Stimulated activated naive B cell treated with anti-CD40 and anti-IgM and Interleukin-4, amounts not matched to agents 10 μg/mL and 1 μg/mL and 100 μg/mL, for 72 hours (primary cell): Measurements from ENCODE around the gene RAI1.

Experiments
- ATAC-seq, 2 donors: fragments of 150-1000 bp; cut with Tn5 transposase; replicated peaks; 2 replicates each; pipeline ENCODE4 v1.10.0; 2021; ENCODE audit warnings: moderate library complexity in 1 of 2
- DNase-seq: peaks from one replicate; pipeline ENCODE4 v3.0.0; 2021
- H3K27ac Mint-ChIP-seq: one replicate; pipeline ENCODE4 v1.8.0; 2022; ENCODE audit warnings: mild to moderate bottlenecking, mixed read lengths
- H3K27me3 Mint-ChIP-seq, 2 donors: one replicate each; pipeline ENCODE4 v1.8.0; 2022; ENCODE audit warnings: mixed read lengths in 2 of 2
- H3K36me3 Mint-ChIP-seq, 2 donors: one replicate each; pipeline ENCODE4 v1.8.0; 2022; ENCODE audit warnings: mixed read lengths in 2 of 2, mild to moderate bottlenecking in 1 of 2
- H3K4me1 Mint-ChIP-seq, 2 donors: one replicate each; pipeline ENCODE4 v1.8.0; 2022; ENCODE audit warnings: mixed read lengths in 2 of 2, mild to moderate bottlenecking in 1 of 2
- H3K4me3 Mint-ChIP-seq, 2 donors: one replicate each; pipeline ENCODE4 v1.8.0; 2022; ENCODE audit warnings: mild to moderate bottlenecking in 2 of 2, mixed read lengths in 2 of 2, moderate library complexity in 1 of 2
- H3K9me3 Mint-ChIP-seq, 2 donors: one replicate each; pipeline ENCODE4 v1.8.0; 2022; ENCODE audit warnings: mixed read lengths in 2 of 2, mild to moderate bottlenecking in 1 of 2

The RAI1 gene

GRCh38 chr17:17648762-17649161 is 32.5 kb upstream of the RAI1 start:
- Mint-ChIP-seq H3K9me3 (peaks cover 3% of the 10 kb centered on the region in 2 donors), H3K36me3 (no peaks in the 10 kb centered on the region), H3K27ac (no peak overlapping the region), H3K4me3 (no peak overlapping the region), H3K27me3 (peaks cover 4 to 27% of the 10 kb centered on the region in 2 donors), H3K4me1 (no peaks in the 10 kb centered on the region)
- ATAC-seq (no peak), DNase-seq (no peak)

- H3K4me3 Mint-ChIP-seq, result no peak overlapping the region
- no peaks in the 10 kb centered on the region for H3K4me1 Mint-ChIP-seq
- DNase-seq (no peak), ATAC-seq (no peak)
- peaks cover 0 to 3% of the 10 kb centered on the region in 2 donors for H3K9me3 Mint-ChIP-seq
- H3K27me3 Mint-ChIP-seq, result peaks cover 2 to 19% of the 10 kb centered on the region in 2 donors
- no peak overlapping the region for H3K27ac Mint-ChIP-seq
- H3K36me3 Mint-ChIP-seq, result no peaks in the 10 kb centered on the region
These were observed 30.3 kb upstream of the RAI1 start for GRCh38 chr17:17650959-17651358.

DNA sequence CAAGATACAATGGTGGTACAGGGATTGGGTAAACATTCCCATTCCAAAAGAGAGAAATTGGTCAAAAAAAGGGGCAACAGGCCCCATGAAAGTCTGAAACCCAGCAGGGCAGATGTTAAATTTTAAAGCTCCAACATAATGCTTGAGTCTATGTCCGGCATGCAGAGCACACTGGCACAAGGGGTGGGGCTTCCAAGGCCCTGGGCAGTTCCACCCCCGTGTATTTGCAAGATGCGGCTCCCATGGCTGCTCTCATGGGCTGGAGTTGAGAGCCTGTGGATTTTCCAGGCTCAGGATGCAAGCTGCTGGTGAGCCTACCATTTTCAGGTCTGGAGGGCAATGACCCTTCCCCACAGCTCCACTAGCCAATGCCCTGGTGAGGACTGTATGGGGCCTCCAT is 27.9 kb upstream of the RAI1 start:
- Mint-ChIP-seq H3K9me3 (peaks cover 5 to 8% of the 10 kb centered on the region in 2 donors), H3K36me3 (peaks cover 4 to 6% of the 10 kb centered on the region in 2 donors), H3K4me1 (no peaks in the 10 kb centered on the region), H3K27me3 (peaks cover 0 to 8% of the 10 kb centered on the region in 2 donors), H3K4me3 (no peak overlapping the region), H3K27ac (no peak overlapping the region)
- ATAC-seq, result no peak
- DNase-seq, result no peak

DNA sequence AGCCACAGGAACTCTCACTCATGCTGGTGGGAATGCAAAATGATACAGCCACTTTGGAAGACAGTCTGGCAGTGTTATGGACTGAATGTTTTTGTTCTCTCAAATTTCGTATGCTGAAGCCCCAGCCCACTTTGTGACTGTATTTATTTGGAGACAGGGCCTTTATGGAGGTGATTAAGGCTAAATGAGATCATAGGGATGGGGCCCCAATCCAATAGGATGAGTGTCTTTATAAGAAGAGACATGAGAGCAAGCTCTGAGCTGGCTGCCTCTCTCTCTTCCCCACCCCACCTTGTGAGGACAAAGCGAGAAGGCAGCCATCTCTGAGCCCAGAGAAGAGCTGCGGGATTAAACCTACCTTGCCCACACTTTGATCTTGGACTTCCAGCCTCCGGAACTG is 21.9 kb upstream of the RAI1 start:
- Mint-ChIP-seq H3K36me3 (peaks cover 4 to 11% of the 10 kb centered on the region in 2 donors), H3K9me3 (peaks cover 11 to 15% of the 10 kb centered on the region in 2 donors), H3K27ac (no peak overlapping the region), H3K4me1 (peaks cover 13 to 19% of the 10 kb centered on the region in 2 donors), H3K27me3 (peaks cover 4 to 16% of the 10 kb centered on the region in 2 donors), H3K4me3 (no peak overlapping the region)
- DNase-seq, result no peak
- no peak for ATAC-seq

DNA sequence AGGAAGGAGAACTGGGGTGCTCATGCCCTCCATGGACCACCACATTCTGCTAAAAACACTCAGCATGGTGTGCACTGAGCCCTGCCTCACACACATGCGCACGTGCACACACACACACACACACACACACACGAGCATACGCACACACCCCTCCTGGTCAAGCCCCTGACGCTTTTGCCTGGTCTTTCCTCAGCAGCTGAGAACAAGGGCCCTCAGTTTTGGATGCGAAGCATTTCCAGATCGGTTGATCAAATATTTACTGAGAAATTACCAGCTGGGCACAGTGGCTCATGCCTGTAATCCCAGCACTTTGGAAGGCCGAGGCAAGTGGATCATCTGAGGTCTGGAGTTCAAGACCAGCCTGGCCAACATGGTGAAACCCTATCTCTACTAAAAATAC is 20.1 kb upstream of the RAI1 start:
- no peak overlapping the region for H3K4me3 Mint-ChIP-seq
- peaks cover 13 to 21% of the 10 kb centered on the region in 2 donors for H3K4me1 Mint-ChIP-seq
- no peak for DNase-seq
- no peak overlapping the region for H3K27ac Mint-ChIP-seq
- H3K36me3 Mint-ChIP-seq, result peaks cover 4 to 11% of the 10 kb centered on the region in 2 donors
- peaks cover 11 to 15% of the 10 kb centered on the region in 2 donors for H3K9me3 Mint-ChIP-seq
- peaks cover 4 to 16% of the 10 kb centered on the region in 2 donors for H3K27me3 Mint-ChIP-seq
- ATAC-seq, result no peak

- peaks cover 11 to 15% of the 10 kb centered on the region in 2 donors for H3K9me3 Mint-ChIP-seq
- no peak for DNase-seq
- peak in 1 of 2 donors; percentile 30 for ATAC-seq
- peaks cover 4 to 11% of the 10 kb centered on the region in 2 donors for H3K36me3 Mint-ChIP-seq
- H3K27ac Mint-ChIP-seq, result no peak overlapping the region
- peaks cover 4 to 16% of the 10 kb centered on the region in 2 donors for H3K27me3 Mint-ChIP-seq
- H3K4me1 Mint-ChIP-seq, result peaks cover 13 to 21% of the 10 kb centered on the region in 2 donors
- H3K4me3 Mint-ChIP-seq, result no peak overlapping the region
These were observed 19.3 kb upstream of the RAI1 start for GRCh38 chr17:17661834-17662385.

DNA sequence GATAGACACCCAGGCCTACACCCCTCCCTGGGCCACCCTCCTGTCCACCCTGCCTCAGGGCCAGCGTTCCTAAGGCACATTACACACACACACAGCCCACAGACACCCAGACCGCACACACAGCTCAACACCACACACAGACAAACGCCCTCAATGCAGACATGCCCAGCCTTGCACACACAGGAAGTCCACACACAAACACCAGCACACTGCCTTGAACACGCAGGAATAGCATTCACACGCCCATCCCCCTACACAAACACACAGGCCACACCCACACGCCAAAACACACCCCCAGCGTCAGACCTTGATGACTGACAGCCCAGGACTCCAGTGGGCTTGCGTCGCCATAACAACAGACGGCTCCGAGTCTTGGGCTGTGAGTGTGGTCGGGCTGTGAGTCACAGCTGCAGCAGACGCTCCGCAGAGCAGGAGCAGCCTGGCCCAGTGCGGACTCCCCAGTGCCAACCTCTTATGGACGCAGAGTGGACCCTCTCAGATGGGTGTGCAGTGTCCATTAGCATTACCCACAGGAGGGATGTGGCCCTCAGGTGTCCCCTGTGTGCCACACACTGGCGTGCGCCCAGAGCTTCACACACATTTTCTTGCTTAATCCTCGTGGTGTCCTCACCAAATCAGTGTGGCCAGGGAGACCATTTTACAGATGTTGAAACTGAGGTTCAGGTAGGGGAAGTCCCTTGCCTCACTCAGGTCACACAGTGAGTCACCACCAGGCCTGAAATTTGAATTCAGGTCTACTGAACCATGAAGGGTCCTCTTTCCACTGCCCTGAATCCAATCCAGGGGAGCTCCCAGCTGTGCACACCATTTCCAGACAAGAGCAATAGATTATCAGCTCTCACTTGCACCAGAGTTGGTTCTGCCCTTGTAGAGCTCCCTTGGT is 17.8 kb upstream of the RAI1 start:
- ATAC-seq, result peak; percentile 91 to 93
- peak; percentile 63 for DNase-seq
- Mint-ChIP-seq H3K27me3 (peaks cover 4 to 8% of the 10 kb centered on the region in 2 donors), H3K27ac (peak overlapping the region; percentile 68), H3K4me1 (peaks cover 13 to 21% of the 10 kb centered on the region in 2 donors), H3K9me3 (peaks cover 5 to 10% of the 10 kb centered on the region in 2 donors), H3K4me3 (peak overlapping the region in 1 of 2 donors; percentile 57), H3K36me3 (peaks cover 0 to 5% of the 10 kb centered on the region in 2 donors)

DNA sequence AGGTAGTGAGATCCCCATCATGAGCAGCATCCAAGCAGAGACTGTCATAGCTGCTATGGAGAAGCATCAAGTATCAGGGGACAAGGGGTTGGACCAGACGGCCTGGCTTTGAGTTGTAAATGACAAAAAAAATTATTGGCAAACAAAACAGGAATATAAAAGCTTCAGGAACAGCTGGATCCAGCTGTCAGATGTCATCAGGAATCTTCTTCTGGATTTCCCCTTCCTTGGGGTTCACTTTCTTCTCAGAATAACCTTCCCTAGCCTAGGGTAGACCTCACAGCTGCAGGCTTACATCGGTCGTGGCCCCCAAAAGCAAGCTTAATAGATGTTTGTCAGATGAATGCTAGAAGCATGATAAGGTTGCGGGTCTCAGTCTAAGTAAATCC is 17.2 kb upstream of the RAI1 start:
- no peak overlapping the region for H3K4me3 Mint-ChIP-seq
- peaks cover 2 to 5% of the 10 kb centered on the region in 2 donors for H3K9me3 Mint-ChIP-seq
- H3K27me3 Mint-ChIP-seq, result peaks cover 4 to 8% of the 10 kb centered on the region in 2 donors
- H3K36me3 Mint-ChIP-seq, result peaks cover 0 to 1% of the 10 kb centered on the region in 2 donors
- H3K27ac Mint-ChIP-seq, result peak overlapping the region; percentile 68
- ATAC-seq (no peak), DNase-seq (no peak)
- H3K4me1 Mint-ChIP-seq, result peaks cover 13 to 21% of the 10 kb centered on the region in 2 donors

- no peaks in the 10 kb centered on the region for H3K36me3 Mint-ChIP-seq
- H3K4me1 Mint-ChIP-seq, result peaks cover 13 to 21% of the 10 kb centered on the region in 2 donors
- peaks cover 4 to 8% of the 10 kb centered on the region in 2 donors for H3K27me3 Mint-ChIP-seq
- ATAC-seq, result no peak
- no peak overlapping the region for H3K27ac Mint-ChIP-seq
- no peak for DNase-seq
- H3K4me3 Mint-ChIP-seq, result no peak overlapping the region
- H3K9me3 Mint-ChIP-seq, result no peaks in the 10 kb centered on the region
These were observed 16.0 kb upstream of the RAI1 start for GRCh38 chr17:17665255-17665654.

DNA sequence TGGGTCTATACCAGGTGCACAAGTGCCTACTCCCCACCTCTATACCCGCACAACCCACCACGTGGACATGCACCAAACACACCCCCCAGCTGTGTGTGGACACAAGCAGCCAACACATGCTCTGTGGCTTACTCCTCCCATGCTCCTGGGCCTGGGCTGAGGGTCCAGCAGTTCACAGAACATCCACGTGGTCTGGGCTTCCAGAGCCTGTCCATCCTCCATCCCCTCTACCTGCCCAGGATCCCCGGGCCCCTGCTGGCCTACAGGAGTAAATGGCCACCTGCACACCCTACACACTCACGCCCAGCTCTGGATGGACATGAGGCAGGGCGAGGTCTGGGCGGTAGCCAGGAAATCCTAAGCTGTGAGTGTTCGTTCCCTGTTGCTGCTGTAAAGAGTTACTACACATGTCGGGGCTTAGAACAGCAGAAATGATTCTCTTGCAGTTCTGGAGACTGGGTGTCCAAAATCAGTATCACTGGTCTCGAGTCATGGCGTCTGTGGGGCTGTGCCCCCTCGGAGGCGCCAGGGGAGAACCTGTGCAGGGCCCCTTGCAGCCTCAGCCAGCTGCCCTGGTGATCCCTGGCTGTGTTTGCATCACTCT is 15.0 kb upstream of the RAI1 start:
- Mint-ChIP-seq H3K27me3 (peaks cover 5 to 8% of the 10 kb centered on the region in 2 donors), H3K9me3 (no peaks in the 10 kb centered on the region), H3K36me3 (no peaks in the 10 kb centered on the region), H3K4me3 (no peak overlapping the region), H3K4me1 (peaks cover 13 to 21% of the 10 kb centered on the region in 2 donors), H3K27ac (no peak overlapping the region)
- ATAC-seq (no peak), DNase-seq (no peak)

GRCh38 chr17:17667231-17667630 is 14.0 kb upstream of the RAI1 start:
- ATAC-seq (no peak), DNase-seq (no peak)
- Mint-ChIP-seq H3K4me1 (peaks cover 13 to 19% of the 10 kb centered on the region in 2 donors), H3K4me3 (no peak overlapping the region), H3K36me3 (no peaks in the 10 kb centered on the region), H3K27me3 (peaks cover 8% of the 10 kb centered on the region in 2 donors), H3K9me3 (no peaks in the 10 kb centered on the region), H3K27ac (no peak overlapping the region)

- ATAC-seq (no peak), DNase-seq (no peak)
- no peak overlapping the region for H3K4me3 Mint-ChIP-seq
- H3K4me1 Mint-ChIP-seq, result peaks cover 17% of the 10 kb centered on the region in 2 donors
- no peaks in the 10 kb centered on the region for H3K9me3 Mint-ChIP-seq
- no peaks in the 10 kb centered on the region for H3K36me3 Mint-ChIP-seq
- peaks cover 6 to 8% of the 10 kb centered on the region in 2 donors for H3K27me3 Mint-ChIP-seq
- no peak overlapping the region for H3K27ac Mint-ChIP-seq
These were observed 13.3 kb upstream of the RAI1 start for GRCh38 chr17:17667947-17668346.

GRCh38 chr17:17668358-17668757 is 12.9 kb upstream of the RAI1 start:
- peaks cover 13% of the 10 kb centered on the region in 2 donors for H3K4me1 Mint-ChIP-seq
- no peak overlapping the region for H3K27ac Mint-ChIP-seq
- no peak overlapping the region for H3K4me3 Mint-ChIP-seq
- H3K9me3 Mint-ChIP-seq, result no peaks in the 10 kb centered on the region
- H3K27me3 Mint-ChIP-seq, result peaks cover 2 to 4% of the 10 kb centered on the region in 2 donors
- ATAC-seq (no peak), DNase-seq (no peak)
- no peaks in the 10 kb centered on the region for H3K36me3 Mint-ChIP-seq

GRCh38 chr17:17668775-17669579 is 12.3 kb upstream of the RAI1 start:
- peaks cover 7% of the 10 kb centered on the region in 2 donors for H3K4me1 Mint-ChIP-seq
- peaks cover 0 to 4% of the 10 kb centered on the region in 2 donors for H3K27me3 Mint-ChIP-seq
- ATAC-seq (peak in 1 of 2 donors; percentile 33), DNase-seq (no peak)
- no peaks in the 10 kb centered on the region for H3K9me3 Mint-ChIP-seq
- H3K4me3 Mint-ChIP-seq, result no peak overlapping the region
- H3K36me3 Mint-ChIP-seq, result no peaks in the 10 kb centered on the region
- no peak overlapping the region for H3K27ac Mint-ChIP-seq
